Neural progenitor cell (in vitro differentiated cells): ENCODE measurements around the gene PDZRN4. TPM values are rescaled to one million over a fixed set of nuclear protein-coding genes. Genes with fewer than 3 reads are reported as not detected.

Source experiments
- DNase-seq: peaks from one replicate; pipeline ENCODE4 v3.0.0-alpha.2; 2016; ENCODE audit warnings: low spot score
- H2AFZ ChIP-seq: fragments of 200-600 bp; sonication (generic); replicated peaks from 2 replicates; pipeline ENCODE4 v1.6.1; 2016; ENCODE audit warnings: antibody characterized with exemption
- H3F3A ChIP-seq: fragments of 200-600 bp; sonication (generic); 2 replicates; pipeline ENCODE4 v1.6.1; 2016; ENCODE audit warnings: antibody characterized with exemption, low read depth
- H3K27ac ChIP-seq: fragments of 200-600 bp; sonication (generic); 2 replicates; pipeline ENCODE4 v1.5.1; 2016; ENCODE audit warnings: mild to moderate bottlenecking
- H3K27me3 ChIP-seq: fragments of 200-600 bp; sonication (generic); 2 replicates; pipeline ENCODE4 v1.6.1; 2016; ENCODE audit warnings: mild to moderate bottlenecking, moderate library complexity
- H3K36me3 ChIP-seq: fragments of 200-600 bp; sonication (generic); 2 replicates; pipeline ENCODE4 v1.5.1; 2016
- H3K4me1 ChIP-seq: fragments of 200-600 bp; sonication (generic); 2 replicates; pipeline ENCODE4 v1.6.1; 2016; ENCODE audit warnings: mixed run types
- H3K4me2 ChIP-seq: fragments of 200-600 bp; sonication (generic); 2 replicates; pipeline ENCODE4 v1.6.1; 2016
- H3K4me3 ChIP-seq: fragments of 200-600 bp; sonication (generic); 2 replicates; pipeline ENCODE4 v1.5.1; 2016
- H3K79me2 ChIP-seq: fragments of 200-600 bp; sonication (generic); 2 replicates; pipeline ENCODE4 v1.6.1; 2016; ENCODE audit warnings: low read depth
- H3K9ac ChIP-seq: fragments of 200-600 bp; sonication (generic); 2 replicates; pipeline ENCODE4 v1.6.1; 2016
- H3K9me3 ChIP-seq: fragments of 200-600 bp; sonication (generic); 2 replicates; pipeline ENCODE4 v1.5.1; 2016; ENCODE audit warnings: low read depth
- H4K20me1 ChIP-seq: fragments of 200-600 bp; sonication (generic); 2 replicates; pipeline ENCODE4 v1.6.1; 2016; ENCODE audit warnings: low read depth
- H3K27ac Mint-ChIP-seq: 3 replicates; pipeline ENCODE4 v1.8.0; 2021; ENCODE audit warnings: mixed read lengths
- H3K27me3 Mint-ChIP-seq: 2 replicates; pipeline ENCODE4 v1.8.0; 2022; ENCODE audit warnings: low read depth, mild to moderate bottlenecking, inconsistent platforms, moderate library complexity, mixed read lengths; ENCODE audit not compliant: insufficient read depth
- H3K36me3 Mint-ChIP-seq: 3 replicates; pipeline ENCODE4 v1.8.0; 2021; ENCODE audit warnings: mixed read lengths
- H3K4me1 Mint-ChIP-seq: 3 replicates; pipeline ENCODE4 v1.8.0; 2021; ENCODE audit warnings: mixed read lengths
- H3K4me3 Mint-ChIP-seq: 3 replicates; pipeline ENCODE4 v1.8.0; 2021; ENCODE audit warnings: mild to moderate bottlenecking, moderate library complexity, mixed read lengths
- H3K9me3 Mint-ChIP-seq: 3 replicates; pipeline ENCODE4 v1.8.0; 2020; ENCODE audit warnings: mixed read lengths
- CTCF ChIP-seq: fragments of 200-600 bp; sonication (generic); IDR thresholded peaks from 2 replicates; pipeline ENCODE4 v1.5.1; 2017; ENCODE audit warnings: antibody characterized with exemption, mild to moderate bottlenecking
- EZH2 ChIP-seq: fragments of 200-600 bp; sonication (generic); IDR thresholded peaks from 2 replicates; pipeline ENCODE4 v1.6.1; 2017; ENCODE audit warnings: antibody characterized with exemption, mild to moderate bottlenecking, moderate library complexity
- EZH2phosphoT487 ChIP-seq: fragments of 200-600 bp; sonication (generic); IDR thresholded peaks from 2 replicates; pipeline ENCODE4 v1.6.1; 2017; ENCODE audit warnings: antibody characterized with exemption
- total RNA-seq: library from RNA; depleted of rRNA; stranded (reverse); fragments of >200 nt; gene quantifications from 2 replicates; pipeline ENCODE4 v1.2.3, GENCODE V29; 2015; ENCODE audit warnings: low replicate concordance

The PDZRN4 gene
- total RNA-seq, 1 donor from 2014 or later, result 0.06 TPM

GRCh38 chr12:41453409-41453808 lies 265.3 kb downstream of the PDZRN4 start:
- H3K27me3 Mint-ChIP-seq, result peaks cover under 1% of the 10 kb centered on the region
- Histone ChIP-seq H3K79me2 (no peaks in the 10 kb centered on the region), H3K27me3 (no peaks in the 10 kb centered on the region), H3K9me3 (no peaks in the 10 kb centered on the region), H2AFZ (no peak overlapping the region), H3K4me2 (no peak overlapping the region), H3K4me3 (no peak overlapping the region), H3F3A (no peaks in the 10 kb centered on the region), H3K9ac (no peak overlapping the region), H3K36me3 (no peaks in the 10 kb centered on the region), H4K20me1 (no peaks in the 10 kb centered on the region), H3K4me1 (peaks cover 4% of the 10 kb centered on the region), H3K27ac (no peak overlapping the region)
- H3K27ac Mint-ChIP-seq, result no peak overlapping the region
- peaks cover 2% of the 10 kb centered on the region for H3K9me3 Mint-ChIP-seq
- H3K36me3 Mint-ChIP-seq, result no peaks in the 10 kb centered on the region
- H3K4me3 Mint-ChIP-seq, result no peak overlapping the region
- no peak for TF ChIP-seq EZH2
- no peak for TF ChIP-seq CTCF
- TF ChIP-seq EZH2phosphoT487, result no peak
- peaks cover 10% of the 10 kb centered on the region for H3K4me1 Mint-ChIP-seq
- no peak for DNase-seq

GRCh38 chr12:41459111-41459905 lies 271.2 kb downstream of the PDZRN4 start:
- peaks cover 8% of the 10 kb centered on the region for H3K4me1 Mint-ChIP-seq
- H3K27me3 Mint-ChIP-seq, result peaks cover 5% of the 10 kb centered on the region
- no peaks in the 10 kb centered on the region for H3K27me3 ChIP-seq
- no peak overlapping the region for H3K27ac Mint-ChIP-seq
- no peaks in the 10 kb centered on the region for H3K9me3 ChIP-seq
- DNase-seq, result no peak
- no peak overlapping the region for H3K4me2 ChIP-seq
- H2AFZ ChIP-seq, result no peak overlapping the region
- H3K4me3 ChIP-seq, result no peak overlapping the region
- no peak overlapping the region for H3K9ac ChIP-seq
- H4K20me1 ChIP-seq, result no peaks in the 10 kb centered on the region
- H3K9me3 Mint-ChIP-seq, result peaks cover 2% of the 10 kb centered on the region
- TF ChIP-seq CTCF (no peak), EZH2phosphoT487 (no peak), EZH2 (no peak)
- H3K36me3 ChIP-seq, result no peaks in the 10 kb centered on the region
- H3K4me1 ChIP-seq, result peaks cover 4% of the 10 kb centered on the region
- H3F3A ChIP-seq, result no peaks in the 10 kb centered on the region
- no peak overlapping the region for H3K4me3 Mint-ChIP-seq
- H3K79me2 ChIP-seq, result no peaks in the 10 kb centered on the region
- no peak overlapping the region for H3K27ac ChIP-seq
- H3K36me3 Mint-ChIP-seq, result peaks cover 2% of the 10 kb centered on the region

- no peaks in the 10 kb centered on the region for H3F3A ChIP-seq
- no peaks in the 10 kb centered on the region for H4K20me1 ChIP-seq
- H3K36me3 ChIP-seq, result no peaks in the 10 kb centered on the region
- no peaks in the 10 kb centered on the region for H3K27me3 ChIP-seq
- H3K27me3 Mint-ChIP-seq, result peaks cover 5% of the 10 kb centered on the region
- no peaks in the 10 kb centered on the region for H3K9me3 ChIP-seq
- H3K9ac ChIP-seq, result no peak overlapping the region
- no peak overlapping the region for H2AFZ ChIP-seq
- H3K79me2 ChIP-seq, result no peaks in the 10 kb centered on the region
- no peak overlapping the region for H3K4me3 ChIP-seq
- no peak for DNase-seq
- peaks cover 4% of the 10 kb centered on the region for H3K4me1 ChIP-seq
- no peak overlapping the region for H3K4me2 ChIP-seq
- no peak overlapping the region for H3K27ac Mint-ChIP-seq
- peaks cover 2% of the 10 kb centered on the region for H3K36me3 Mint-ChIP-seq
- no peaks in the 10 kb centered on the region for H3K9me3 Mint-ChIP-seq
- no peak for TF ChIP-seq EZH2phosphoT487
- no peak for TF ChIP-seq EZH2
- no peak for TF ChIP-seq CTCF
- no peak overlapping the region for H3K4me3 Mint-ChIP-seq
- H3K4me1 Mint-ChIP-seq, result peaks cover 9% of the 10 kb centered on the region
- no peak overlapping the region for H3K27ac ChIP-seq
These were observed 271.7 kb downstream of the PDZRN4 start for GRCh38 chr12:41459906-41460214.
